PC-9 (cell line): ENCODE measurements around the gene SLCO6A1. TPM values are rescaled to one million over a fixed set of nuclear protein-coding genes. Genes with fewer than 3 reads are reported as not detected.
"Not testable (repeated sequence)": the region's sequence is repeated elsewhere in the genome, so short reads cannot be mapped to it uniquely, and the experiment has no call there.

Experiments
- BruUV-seq: library from RNA; stranded (reverse); fragments of 400-500 nt; replicated peaks from 2 replicates; lab custom pipeline; 2021; lab: Mats Ljungman, UMichigan
- CTCF ChIA-PET: fragments of 300-600 bp; sonication (Branson Sonifier 250); formaldehyde crosslinking; loops from one replicate; lab custom pipeline; 2022; ENCODE audit warnings: antibody characterized with exemption; lab: Charles Lee
- POLR2A ChIA-PET: fragments of 300-600 bp; sonication (Branson Sonifier 250); formaldehyde crosslinking; loops from one replicate; lab custom pipeline; 2022; ENCODE audit warnings: antibody characterized with exemption; ENCODE audit not compliant: unreplicated experiment; lab: Charles Lee
- DNase-seq, 2 experiments: peaks; one replicate each; pipeline versions ENCODE4 v3.0.0 to v3.0.0-alpha.2; 2015 to 2022; ENCODE audit warnings: mixed read lengths in 1 of 2
- H2AFZ ChIP-seq: fragments of 200-600 bp; sonication (generic); 2 replicates; pipeline ENCODE4 v1.8.1; 2017; ENCODE audit warnings: antibody characterized with exemption
- H3F3A ChIP-seq: fragments of 200-600 bp; sonication (generic); 2 replicates; pipeline ENCODE4 v1.8.1; 2017; ENCODE audit warnings: antibody characterized with exemption, mild to moderate bottlenecking, low read depth; ENCODE audit not compliant: insufficient read depth
- H3K27ac ChIP-seq: fragments of 200-600 bp; sonication (generic); 2 replicates; pipeline ENCODE4 v1.6.1; 2016; ENCODE audit warnings: mixed run types
- H3K27me3 ChIP-seq: fragments of 200-600 bp; sonication (generic); 2 replicates; pipeline ENCODE4 v1.6.1; 2016; ENCODE audit warnings: low read depth, mixed run types; ENCODE audit not compliant: insufficient read depth
- H3K36me3 ChIP-seq: fragments of 200-600 bp; sonication (generic); 2 replicates; pipeline ENCODE4 v1.6.1; 2016; ENCODE audit warnings: low read depth, mixed run types
- H3K4me1 ChIP-seq: fragments of 200-600 bp; sonication (generic); replicated peaks from 2 replicates; pipeline ENCODE4 v1.6.1; 2016; ENCODE audit warnings: mixed run types; ENCODE audit not compliant: insufficient read depth
- H3K4me2 ChIP-seq: fragments of 200-600 bp; sonication (generic); 2 replicates; pipeline ENCODE4 v1.6.1; 2017; ENCODE audit warnings: mixed run types
- H3K4me3 ChIP-seq: fragments of 200-600 bp; sonication (generic); 2 replicates; pipeline ENCODE4 v1.6.1; 2016; ENCODE audit warnings: mixed run types
- H3K79me2 ChIP-seq: fragments of 200-600 bp; sonication (generic); 2 replicates; pipeline ENCODE4 v1.6.1; 2017; ENCODE audit warnings: low read depth, mixed run types
- H3K9me2 ChIP-seq: fragments of 200-600 bp; sonication (generic); 2 replicates; pipeline ENCODE4 v1.8.1; 2017; ENCODE audit warnings: mild to moderate bottlenecking; ENCODE audit not compliant: insufficient read depth
- H3K9me3 ChIP-seq: fragments of 200-600 bp; sonication (generic); 2 replicates; pipeline ENCODE4 v1.8.1; 2016; ENCODE audit warnings: low read depth; ENCODE audit not compliant: insufficient read depth
- H4K20me1 ChIP-seq: fragments of 200-600 bp; sonication (generic); 2 replicates; pipeline ENCODE4 v1.8.1; 2017; ENCODE audit not compliant: insufficient read depth
- CTCF ChIP-seq: fragments of 200-600 bp; sonication (generic); conservative IDR thresholded peaks from 2 replicates; pipeline ENCODE4 v1.6.1; 2017; ENCODE audit warnings: mixed run types, antibody characterized with exemption, mild to moderate bottlenecking, moderate library complexity
- EZH2 ChIP-seq: fragments of 200-600 bp; sonication (generic); IDR thresholded peaks from 2 replicates; pipeline ENCODE4 v1.8.0; 2017; ENCODE audit warnings: antibody characterized with exemption, low read depth
- intact Hi-C: fragments of 100-400 bp; cut with micrococcal nuclease; formaldehyde crosslinking; loops from one replicate; pipeline ENCODE4 v1.10.0; 2022; ENCODE audit not compliant: unreplicated experiment
- total RNA-seq: library from RNA; stranded (reverse); gene quantifications from 2 replicates; pipeline ENCODE4 v1.2.3, GENCODE V29; 2021

The SLCO6A1 gene
- total RNA-seq, 1 experiment from 2014 or later = not detected

GRCh38 chr5:102511666-102512065 lies 12.9 kb upstream of the SLCO6A1 start:
- H3K9me2 ChIP-seq = no peaks in the 10 kb centered on the region
- H2AFZ ChIP-seq = no peak overlapping the region
- H3K27ac ChIP-seq = no peak overlapping the region
- no peaks in the 10 kb centered on the region for H4K20me1 ChIP-seq
- H3K27me3 ChIP-seq = no peaks in the 10 kb centered on the region
- intact Hi-C loops = no loop called here
- no peak overlapping the region for H3K4me2 ChIP-seq
- no peak for DNase-seq
- H3F3A ChIP-seq = no peaks in the 10 kb centered on the region
- BruUV-seq = no TSS peak
- no peaks in the 10 kb centered on the region for H3K36me3 ChIP-seq
- ChIA-PET CTCF (no interaction called here), POLR2A (no interaction called here)
- H3K9me3 ChIP-seq = no peaks in the 10 kb centered on the region
- no peaks in the 10 kb centered on the region for H3K79me2 ChIP-seq
- TF ChIP-seq CTCF (no peak), EZH2 (no peak)
- H3K4me1 ChIP-seq = no peaks in the 10 kb centered on the region
- H3K4me3 ChIP-seq = no peak overlapping the region

- H3K9me2 ChIP-seq, H3K4me3 ChIP-seq, BruUV-seq, H3K36me3 ChIP-seq, H2AFZ ChIP-seq, H4K20me1 ChIP-seq, H3K79me2 ChIP-seq, CTCF ChIA-PET, H3K27me3 ChIP-seq, H3K27ac ChIP-seq, H3F3A ChIP-seq, DNase-seq, POLR2A ChIA-PET, H3K4me2 ChIP-seq, H3K4me1 ChIP-seq, intact Hi-C loops, H3K9me3 ChIP-seq: not testable (repeated sequence)
Observed at GRCh38 chr5:102491261-102491914, 7.4 kb downstream of the SLCO6A1 start.

GRCh38 chr5:102483736-102484135 lies 15.1 kb downstream of the SLCO6A1 start:
- Histone ChIP-seq H3K4me1 (0 out of 2 replicates have a peak, but pooled peaks cover 5% of the 10 kb centered on the region), H3K79me2 (no peaks in the 10 kb centered on the region), H3K27me3 (no peaks in the 10 kb centered on the region), H3F3A (no peaks in the 10 kb centered on the region), H4K20me1 (no peaks in the 10 kb centered on the region), H3K4me3 (no peak overlapping the region), H2AFZ (peak overlapping the region; percentile 58; the same call in 1 of the 2 replicates), H3K9me2 (no peaks in the 10 kb centered on the region), H3K27ac (peak overlapping the region; percentile 52), H3K4me2 (peak overlapping the region; percentile 5), H3K9me3 (no peaks in the 10 kb centered on the region), H3K36me3 (no peaks in the 10 kb centered on the region)
- BruUV-seq = no TSS peak
- ChIA-PET CTCF (no interaction called here), POLR2A (no interaction called here)
- peak in 1 of 2 experiments; percentile 55 for DNase-seq
- TF ChIP-seq CTCF = no peak
- no peak for TF ChIP-seq EZH2
- intact Hi-C loops = no loop called here
